HG03280 (cell line): ENCODE measurements around the gene KSR1.
A peak's percentile ranks its signal among the peaks of the same experiment; 100 is the strongest.

Experiments
- ATAC-seq: cut with Tn5 transposase; IDR thresholded peaks from one replicate; pipeline ENCODE4 v1.9.1; 2021; ENCODE audit warnings: mild to moderate bottlenecking, moderate library complexity; ENCODE audit not compliant: unreplicated experiment

The KSR1 gene

DNA sequence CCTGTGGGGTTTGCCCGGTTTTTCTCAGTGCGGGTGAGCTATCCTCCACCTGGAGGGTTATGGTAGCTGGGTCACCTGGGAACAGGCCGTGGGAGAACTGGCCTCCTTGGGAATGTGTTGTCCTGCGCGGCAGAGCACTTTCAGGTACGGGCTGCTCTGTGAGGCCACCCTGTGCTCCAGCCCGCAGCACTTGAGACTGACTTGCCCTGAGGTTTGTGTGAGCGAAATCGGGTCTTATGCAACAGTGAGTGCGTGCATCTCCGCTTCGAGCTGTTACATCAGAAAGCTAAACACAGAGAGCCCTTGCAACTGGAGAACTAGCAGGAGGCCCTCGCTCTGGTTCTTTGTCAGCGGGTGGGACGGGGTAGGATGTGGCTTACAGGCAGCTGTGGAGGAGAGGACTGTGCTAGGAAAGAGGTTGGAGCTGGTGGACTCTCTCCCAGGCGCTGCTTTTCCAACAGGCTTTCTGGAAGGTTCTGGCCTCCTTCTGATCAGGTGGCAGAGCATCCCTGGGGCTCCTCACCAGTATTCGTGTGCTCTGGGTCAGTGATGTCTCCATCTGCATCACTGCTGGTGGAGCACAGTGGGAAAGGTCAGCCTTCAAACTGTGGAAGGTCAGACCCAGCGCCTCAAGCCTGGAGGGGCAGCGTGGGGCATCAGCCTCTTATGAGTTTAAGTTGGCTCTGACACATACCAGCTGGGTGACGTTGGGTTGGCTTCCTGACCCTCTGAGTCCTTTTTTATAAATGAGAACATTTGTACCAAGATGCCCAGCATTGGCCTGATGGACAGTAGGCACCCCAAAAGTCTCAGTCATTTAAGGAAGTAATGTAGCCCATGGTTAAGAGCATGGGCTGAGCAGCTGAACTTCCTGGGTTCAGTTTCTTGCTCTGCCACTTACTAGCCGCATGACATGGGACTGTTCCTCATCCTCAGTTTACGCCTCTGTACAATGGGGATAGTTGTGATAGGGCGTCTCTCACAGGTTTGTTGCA lies 76.3 kb downstream of the KSR1 start:
- no peak for ATAC-seq

DNA sequence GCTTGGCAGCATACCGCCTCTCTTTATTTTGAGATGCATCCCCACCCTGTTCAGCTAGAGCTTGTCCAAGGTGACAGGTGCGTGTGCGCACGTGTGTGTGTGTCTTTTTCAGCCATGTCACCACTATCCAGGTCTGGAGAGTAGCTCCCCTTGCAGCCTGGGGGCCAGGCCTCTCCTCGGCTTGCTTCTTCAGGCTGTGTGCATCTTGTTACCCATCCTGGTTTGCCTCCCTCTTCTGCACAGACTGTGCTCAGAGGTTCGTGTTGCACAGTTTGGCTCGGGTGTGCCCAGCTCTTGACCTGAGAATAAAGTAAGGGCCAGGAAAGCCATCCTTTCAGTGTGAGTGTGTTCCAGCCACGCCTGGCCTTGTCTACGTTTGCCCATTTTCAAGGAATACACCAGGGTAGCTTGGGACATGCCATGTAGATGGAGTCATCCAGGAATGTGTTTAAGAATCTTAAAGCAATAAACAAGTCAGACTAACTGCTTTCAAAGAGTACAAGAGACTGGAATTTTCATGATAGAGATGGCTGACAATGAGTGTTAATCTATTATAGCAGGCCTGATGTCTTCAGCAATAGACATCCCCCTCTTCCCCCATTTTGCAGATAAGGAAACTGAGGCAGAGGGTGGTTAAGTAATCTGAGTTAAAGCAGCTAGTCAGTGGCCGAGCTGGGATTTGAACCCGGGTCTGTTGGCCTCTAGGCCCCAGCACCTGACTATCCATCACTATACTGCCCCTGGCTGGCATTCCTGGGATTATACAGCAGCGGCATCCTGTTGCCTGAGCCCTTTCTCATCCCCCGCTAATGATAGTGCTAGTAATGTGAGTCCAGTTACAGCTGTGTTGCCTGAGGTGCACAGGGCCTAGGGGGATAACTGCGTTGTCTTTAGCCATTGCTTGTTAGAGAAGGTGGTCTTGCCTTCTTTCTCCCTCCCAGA lies 77.9 kb downstream of the KSR1 start:
- ATAC-seq = no peak

DNA sequence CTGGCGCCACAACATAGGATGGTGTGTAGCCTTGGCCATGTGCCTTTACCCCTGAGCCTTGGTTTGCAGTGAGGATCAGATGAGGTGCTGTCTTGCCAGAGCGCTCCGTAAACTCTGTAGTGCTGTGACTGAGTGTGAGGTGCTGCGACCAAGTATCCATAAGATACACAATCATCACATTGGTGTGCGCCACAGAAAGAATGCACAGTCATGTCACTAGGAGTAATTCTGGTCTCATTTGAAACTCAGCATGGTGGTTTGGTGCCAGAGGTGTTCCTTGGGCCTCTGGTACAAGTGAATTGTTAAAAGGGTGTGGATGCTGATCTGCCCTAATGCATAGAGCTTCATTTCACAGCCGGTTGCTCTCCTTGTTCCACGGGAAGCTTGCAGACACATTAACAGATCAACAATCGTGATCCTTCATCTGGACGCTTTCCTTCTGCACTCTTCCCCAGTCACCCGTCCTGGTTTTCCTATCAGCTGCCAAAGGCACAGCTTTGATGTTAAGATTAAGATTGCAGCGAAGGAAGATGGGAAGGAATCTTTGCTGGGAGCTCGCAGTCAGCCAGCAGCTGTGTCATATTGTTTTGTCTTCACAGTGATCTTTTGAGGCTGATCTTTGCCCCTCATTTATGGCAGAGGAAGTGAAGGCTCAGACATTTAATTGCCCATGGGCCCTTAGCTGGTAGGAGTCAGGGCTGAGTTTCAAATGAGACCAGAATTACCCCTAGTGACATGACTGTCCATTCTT lies 79.1 kb downstream of the KSR1 start:
- ATAC-seq = no peak

DNA sequence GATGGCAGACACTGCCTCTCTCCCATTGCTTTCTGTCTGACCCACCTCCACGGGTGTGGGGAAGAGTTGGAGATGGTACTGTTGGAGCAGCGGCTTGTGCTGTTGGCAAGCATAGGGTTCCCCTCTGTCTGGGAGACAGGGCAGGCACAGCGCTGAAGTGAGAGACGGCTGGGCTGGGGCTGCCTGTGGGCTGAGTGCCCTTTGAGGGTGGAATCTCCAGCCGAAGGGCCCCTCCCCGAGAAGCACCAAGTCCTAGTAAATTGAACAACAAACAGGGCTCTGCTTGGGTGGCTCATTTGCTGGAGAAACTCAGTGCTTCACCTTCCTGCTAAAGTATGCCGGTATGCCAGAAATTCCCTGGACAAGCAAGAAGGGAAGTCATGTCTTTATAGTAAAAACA lies 79.7 kb downstream of the KSR1 start:
- no peak for ATAC-seq

DNA sequence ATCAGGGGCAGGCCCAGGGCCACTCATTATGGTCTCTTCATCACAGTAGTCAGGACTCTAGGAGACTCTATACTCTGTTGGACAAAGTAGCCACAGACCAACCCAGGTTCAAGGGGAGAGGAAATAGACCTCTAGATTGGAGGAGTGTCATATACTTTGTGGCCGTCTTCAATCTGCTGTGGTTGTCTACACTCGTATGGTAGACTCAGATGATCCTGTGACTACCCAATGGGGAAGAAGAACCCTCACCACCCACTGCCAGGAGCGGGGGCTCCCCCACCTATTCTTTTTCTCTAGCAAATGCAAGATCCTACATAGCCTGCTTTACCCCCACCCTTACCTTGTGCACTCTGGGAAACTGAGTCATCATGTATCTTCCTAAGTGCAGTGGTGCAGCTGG lies 80.5 kb downstream of the KSR1 start:
- no peak for ATAC-seq

DNA sequence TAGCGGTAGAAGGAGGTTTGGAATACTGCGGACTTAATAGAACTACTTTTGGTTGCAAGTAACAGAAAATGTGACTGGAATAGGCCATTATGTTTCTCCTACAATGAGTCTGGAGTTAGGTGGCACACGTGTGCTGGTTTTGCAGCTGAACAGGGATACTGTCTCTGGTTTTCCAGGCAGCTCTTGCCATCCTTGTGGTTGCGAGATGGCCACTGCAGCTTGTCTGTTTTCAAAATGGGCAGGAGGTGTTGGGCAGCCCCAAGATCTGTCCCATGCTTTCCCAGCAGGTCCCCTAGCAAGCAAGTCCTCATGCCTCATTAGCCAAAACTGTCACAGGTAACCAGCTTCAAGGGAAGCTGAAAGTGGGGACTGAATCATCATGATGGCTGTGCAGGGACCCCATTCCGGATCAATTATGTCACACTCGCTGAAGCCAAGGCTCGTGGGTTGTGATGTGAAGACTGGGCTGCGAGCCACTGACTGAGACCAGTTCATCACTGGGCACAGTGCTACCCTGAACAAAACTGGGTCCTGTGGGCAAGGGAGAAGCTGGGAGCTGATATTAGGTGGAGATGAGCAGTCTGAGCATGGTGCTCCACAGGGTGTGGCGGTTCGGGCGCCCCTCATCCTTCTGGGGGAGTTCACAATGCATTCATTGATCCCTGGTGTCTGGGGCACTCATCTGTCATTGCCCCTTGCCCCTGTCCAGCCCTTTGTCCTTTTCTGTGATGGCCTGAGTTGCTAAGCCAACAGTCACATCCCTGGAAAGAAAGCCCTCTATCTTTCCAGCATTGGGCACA lies 82.1 kb downstream of the KSR1 start:
- ATAC-seq = no peak

DNA sequence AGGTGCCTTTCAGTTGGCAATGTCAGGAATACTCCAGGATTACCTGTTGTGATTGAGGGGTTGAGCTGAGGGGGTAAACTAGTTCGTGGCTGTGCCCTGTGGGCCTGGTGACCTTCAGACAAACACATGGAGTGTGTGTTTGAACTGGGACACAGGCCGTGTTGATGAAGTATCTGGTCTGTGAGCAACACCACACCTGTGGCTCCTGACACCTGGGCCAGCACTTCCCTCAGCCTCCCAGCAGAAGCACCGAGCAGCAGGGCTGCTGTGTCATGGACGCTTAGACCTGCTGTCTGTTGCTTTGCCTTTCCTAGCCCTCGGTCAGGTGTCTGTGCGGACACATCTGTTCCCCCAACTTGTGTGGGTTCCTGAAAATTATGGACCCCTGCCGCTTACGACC lies 82.9 kb downstream of the KSR1 start:
- ATAC-seq = no peak

DNA sequence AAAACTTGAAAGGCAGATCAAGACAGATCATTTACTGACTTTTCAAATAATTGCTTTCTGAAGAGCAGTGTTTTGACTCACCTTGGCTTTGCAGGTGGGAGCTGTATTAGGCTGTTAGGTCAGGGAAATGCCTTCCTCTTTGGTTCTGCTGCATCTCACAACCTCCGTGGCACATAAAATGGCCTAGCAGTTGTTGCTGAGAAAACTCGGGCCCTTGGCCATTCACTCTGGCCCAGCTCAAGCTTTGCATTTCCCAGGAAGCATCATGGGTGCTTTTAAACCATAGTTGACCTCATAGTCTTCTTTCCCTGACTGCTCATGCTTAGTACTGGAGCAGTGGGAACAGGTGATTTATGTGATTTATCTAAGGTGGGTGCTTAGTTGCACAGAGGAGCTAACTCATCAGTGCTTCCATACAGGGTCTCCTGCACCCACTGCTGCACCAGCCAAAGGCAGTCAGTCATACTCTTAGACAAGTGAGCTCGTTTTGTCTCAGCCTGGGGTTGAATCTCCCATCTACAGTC lies 83.6 kb downstream of the KSR1 start:
- no peak for ATAC-seq

DNA sequence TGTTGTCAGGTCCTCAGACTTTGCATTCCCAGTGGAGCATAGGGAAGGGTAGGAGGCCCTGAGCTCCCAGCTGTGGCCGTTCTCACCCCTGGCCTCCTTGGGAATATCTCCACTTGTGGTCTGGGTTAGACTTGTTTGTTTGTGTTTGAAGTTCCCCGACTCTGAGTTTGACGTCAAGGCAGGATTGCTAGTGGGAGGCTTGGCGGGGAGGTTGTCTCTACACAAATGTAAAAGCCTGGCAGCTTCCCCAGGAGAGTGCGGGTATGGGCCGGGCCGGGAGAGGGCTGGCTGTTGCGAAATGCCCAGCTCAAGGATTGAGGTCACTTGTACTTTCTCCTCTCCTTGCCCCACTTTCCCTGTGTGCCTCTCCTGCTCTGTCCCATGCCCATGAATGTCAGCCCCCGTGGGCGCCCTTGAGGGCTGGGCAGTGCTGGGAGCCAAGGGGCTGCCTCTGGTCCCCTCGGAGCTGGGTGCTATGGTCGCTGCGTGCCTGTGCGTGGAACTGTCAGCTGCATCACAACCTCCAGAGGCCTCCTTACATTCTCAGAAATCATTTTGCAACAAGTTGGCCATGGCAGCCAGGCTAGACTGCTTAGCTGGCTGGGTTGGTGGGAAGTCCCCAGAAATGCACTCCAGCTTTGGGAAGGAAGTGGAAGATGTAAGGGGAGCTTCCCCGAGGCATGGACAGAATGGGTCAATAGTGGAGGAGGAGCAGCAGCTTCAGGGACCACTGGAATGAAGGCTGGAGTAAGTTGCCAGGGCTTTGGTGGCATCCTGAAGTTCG lies 84.3 kb downstream of the KSR1 start:
- no peak for ATAC-seq

DNA sequence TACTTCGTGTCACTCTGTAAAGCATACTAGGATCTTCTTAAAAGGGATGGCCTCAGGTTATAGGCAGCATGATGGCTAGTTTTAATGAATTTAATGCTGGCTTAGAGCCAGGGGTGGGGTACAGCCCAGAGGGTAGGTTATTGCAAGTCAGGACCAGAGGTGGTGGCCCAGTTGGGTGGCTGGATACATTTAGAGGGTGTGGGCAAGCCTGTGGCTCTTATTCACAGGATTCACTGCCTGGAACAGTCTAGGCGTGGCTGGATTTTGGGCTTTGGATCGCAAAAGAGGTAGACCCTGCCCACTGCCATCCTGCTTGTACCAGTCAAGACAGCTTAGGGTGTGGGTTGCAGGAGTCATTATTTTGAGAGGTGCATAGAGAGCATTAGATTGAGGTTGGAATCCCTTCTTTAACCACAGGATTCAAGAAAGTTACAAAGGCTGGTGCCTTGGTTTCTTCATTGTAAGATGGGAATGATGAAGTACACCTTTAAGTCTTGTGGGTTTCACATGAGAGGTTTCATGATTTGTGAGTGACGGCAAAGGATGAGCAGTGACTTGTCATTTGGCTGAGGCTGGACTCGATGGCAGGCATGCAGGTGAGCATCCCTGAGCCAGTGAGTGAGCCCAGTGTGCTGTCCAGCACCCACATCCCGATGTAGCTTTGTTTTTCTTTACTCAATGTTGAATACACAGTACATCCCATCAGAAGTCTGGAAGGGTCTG lies 85.2 kb downstream of the KSR1 start:
- no peak for ATAC-seq

DNA sequence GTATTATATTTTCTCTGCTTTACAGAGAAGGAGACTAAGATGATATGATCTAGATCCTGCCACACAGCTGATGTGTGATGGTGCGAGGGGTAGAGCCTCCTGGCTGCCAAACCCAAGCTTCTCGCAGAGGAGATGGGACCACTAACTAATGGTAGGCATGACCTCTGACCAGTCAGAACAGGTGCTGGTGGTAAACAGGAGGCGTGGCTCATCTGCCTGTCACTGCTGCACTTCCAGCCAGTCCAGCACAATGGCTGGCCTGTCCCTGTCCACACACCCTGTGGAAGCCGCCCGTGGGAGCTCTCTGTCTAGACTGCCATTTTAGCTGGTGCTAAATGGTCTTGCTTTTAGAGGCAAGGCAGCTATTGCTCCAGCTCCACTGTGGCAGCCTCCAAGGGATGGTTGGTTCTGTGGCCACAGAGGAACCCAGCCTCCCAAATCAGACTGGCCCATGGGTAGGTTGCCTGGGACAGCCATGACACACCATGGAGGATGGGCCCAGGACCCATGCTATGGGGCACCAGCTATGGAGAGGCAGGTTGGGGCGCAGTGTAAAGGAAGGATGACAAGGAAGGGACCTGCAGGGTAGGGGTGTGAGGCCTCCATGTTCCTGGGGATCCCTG lies 86.7 kb downstream of the KSR1 start:
- ATAC-seq = no peak

DNA sequence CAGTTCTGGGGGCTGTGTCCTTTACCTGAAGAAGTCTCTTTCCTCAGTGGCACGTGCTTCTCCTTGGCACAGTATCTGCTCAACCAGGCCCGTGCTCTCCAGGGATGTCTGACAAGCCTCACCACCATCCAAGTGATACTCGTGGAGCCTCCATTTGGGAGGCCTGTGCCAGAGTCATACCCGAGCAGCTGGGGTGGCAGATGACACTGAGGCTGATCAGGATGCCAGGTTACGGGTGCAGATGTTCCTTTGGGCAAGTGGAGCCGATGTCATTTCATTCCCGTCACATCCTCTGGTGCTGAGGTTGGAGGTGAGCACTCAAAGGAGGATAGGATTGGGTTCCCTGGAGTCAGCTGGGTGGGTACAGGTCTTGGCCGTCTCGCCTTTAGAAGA lies 87.2 kb downstream of the KSR1 start:
- ATAC-seq = no peak

DNA sequence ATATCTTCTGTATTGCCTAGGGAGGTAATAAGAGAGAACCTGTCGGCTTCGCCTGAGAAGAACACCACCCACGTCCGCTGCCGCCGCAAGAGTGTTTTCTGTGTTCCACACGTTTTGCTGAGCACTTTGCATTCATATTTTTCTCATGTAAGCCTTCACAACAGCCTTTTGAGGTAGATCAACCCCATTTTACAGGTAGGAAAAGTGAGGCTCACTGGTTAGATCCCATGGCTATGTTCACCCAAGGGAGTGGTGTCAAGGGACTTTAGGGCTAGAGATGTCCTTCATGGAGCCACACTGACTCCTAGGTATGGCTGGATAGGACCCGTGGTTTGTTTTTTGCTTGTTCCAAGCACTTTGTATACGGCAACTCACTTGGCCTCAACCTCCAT lies 87.7 kb downstream of the KSR1 start:
- ATAC-seq = no peak

DNA sequence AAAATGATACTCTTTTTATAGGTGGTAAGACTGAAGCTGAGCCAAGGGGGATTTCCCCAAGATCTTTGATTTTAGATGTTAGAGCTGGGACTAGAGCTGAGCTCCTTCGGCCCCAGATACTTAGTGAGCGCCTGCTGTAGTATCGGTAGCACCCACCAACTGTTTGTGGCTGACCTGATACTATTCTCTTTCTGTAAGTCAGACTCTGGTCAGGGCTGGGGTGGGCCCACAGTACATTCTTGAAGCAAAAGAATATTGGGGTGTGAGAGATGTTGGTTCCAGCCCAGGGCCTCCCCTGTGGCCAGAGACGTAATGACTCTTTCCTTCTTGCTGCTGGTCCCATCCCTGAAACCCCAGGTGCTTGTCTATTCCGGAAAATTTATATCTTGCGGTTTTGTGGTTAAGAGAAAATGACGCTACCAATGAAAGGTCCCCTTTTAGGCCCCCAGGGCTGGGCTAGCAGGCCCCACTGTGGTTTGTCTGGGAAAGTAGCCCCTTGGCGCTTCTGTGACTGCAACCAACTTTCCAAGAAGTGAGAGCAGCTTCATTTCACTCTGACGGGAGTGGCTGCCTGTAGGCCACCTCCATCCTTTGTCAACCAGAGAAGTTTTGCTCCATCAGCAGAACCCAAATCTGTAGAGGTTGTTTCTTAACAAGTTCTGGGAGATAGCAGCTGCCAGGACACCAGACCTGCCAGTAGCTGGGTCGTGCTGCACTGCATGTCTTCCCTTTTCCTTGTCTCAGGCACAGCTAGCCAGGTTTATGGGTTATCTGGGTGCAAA lies 88.3 kb downstream of the KSR1 start:
- peak; percentile 87 for ATAC-seq

DNA sequence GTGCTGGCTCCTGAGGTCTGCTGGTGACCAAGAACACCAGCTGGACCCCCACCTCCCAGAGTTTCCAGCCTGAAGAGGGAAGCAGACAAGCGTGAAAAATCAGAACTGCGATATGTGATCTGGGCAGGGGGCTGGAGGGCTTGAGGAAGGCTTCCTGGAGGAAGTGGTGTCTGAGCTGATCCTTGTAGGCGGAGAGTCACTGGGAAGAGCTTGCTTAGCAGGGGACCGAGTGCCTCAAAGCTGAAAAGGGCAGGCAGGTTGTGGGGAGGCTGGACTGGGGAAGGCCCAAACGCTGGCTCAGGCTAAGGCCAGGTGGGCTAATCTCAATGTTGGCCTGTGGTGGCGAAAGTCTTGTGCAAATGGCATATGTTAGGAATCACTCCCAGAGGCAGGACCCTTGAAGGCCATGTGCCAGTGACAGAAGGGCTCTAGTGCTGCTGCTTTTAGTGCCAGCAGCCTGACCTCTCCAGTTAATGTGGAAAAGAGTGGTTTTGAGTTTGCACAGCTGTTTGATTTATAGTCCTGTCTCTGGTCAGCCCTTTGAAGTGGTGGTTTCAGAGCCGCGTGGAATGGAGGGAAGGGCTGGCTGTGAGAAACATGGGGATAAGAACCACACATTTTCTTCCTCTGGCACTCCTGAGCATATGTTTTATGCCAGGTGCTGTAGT lies 89.4 kb downstream of the KSR1 start:
- no peak for ATAC-seq

DNA sequence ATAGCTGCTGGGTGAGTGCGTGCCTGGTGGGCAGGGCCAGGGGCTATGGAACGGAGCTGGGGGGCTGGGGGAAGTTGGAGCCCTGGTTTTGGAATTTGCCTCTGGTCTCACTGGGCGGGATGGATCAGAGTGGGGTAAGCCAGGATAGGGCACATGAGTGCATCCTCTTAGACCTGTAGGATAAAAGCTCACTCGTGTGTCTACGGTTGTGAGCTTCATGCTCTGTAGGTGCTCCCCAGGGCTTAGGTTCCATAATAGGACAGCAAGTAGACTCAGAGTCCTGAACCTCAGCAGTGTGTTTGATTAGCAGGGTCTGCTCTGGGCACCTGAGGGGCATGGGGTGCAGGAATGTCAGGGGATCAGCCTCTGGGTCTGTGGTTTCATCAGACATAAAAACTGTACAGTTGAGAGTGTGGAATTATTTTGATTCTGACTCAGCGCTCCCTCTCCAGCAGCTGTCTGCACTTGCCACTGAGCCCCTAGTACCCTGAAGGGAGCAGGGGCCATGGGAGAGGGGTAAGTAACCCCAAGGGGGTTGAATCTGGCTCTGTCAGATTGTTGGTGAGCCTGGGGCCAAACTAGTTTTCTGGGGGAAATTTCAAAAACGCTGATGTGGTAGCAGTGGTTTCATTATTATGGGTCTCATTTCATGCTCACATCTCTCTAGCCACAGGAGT lies 90.5 kb downstream of the KSR1 start:
- ATAC-seq = no peak
